Right renal pelvis (tissue), 4 donors: ENCODE measurements around the gene FIBCD1. TPM values are rescaled to one million over a fixed set of nuclear protein-coding genes. Genes with fewer than 3 reads are reported as not detected.
"Not testable (repeated sequence)": the region's sequence is repeated elsewhere in the genome, so short reads cannot be mapped to it uniquely, and the experiment has no call there.

ENCODE experiments used
- DNase-seq, 4 donors: peaks; one replicate each; pipeline ENCODE4 v3.0.0-alpha.2; 2013; ENCODE audit warnings: low read depth in 4 of 4, low spot score in 3 of 4, missing footprints in 1 of 4
- polyA plus RNA-seq, 4 donors: library from polyadenylated mRNA; unstranded; fragments of 120-200 nt; gene quantifications; one replicate each; pipeline ENCODE4 v1.2.1, GENCODE V29; 2013; ENCODE audit not compliant: insufficient read length in 4 of 4

FIBCD1 gene
- polyA plus RNA-seq, 4 donors: 0.17 to 0.60 (median 0.37) TPM

DNA sequence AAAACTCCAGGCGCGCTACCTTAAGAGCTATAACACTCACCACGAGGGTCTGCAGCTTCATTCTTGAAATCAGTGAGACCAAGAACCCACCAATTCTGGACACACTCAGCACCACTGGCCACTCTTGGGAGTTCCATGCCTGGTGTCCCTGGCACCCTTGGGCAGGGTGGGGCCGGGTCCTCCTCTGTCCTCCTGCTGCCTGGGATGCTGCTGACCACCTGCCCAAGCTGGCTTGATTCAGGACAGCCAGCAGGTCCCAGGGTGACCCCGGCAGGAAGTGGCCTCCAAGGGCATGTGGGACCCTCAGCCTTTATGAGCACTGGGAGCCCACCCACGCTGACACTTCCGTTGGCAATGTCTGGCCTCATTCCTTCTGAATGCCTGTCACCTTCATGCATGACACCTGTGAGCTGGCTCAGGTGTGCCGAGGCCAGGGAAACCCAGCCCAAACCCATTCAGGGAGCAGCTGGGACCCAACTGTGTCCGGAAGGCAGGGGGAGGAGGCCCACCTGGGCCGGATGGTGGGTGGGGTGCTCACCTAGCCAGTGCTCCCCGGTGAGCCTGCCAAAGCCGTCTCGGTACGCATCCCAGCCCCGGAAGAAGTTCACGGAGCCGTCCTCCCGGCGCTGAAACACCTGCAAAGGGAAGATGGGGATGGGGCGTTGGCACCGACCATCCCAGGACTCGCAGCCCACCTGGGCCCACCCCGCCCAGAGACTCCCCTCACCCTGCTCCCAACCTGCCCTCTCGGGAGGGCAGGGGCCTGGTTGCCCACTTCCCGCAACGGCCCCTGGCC, 27.6 kb downstream of the FIBCD1 start:
- DNase-seq: no peak

DNA sequence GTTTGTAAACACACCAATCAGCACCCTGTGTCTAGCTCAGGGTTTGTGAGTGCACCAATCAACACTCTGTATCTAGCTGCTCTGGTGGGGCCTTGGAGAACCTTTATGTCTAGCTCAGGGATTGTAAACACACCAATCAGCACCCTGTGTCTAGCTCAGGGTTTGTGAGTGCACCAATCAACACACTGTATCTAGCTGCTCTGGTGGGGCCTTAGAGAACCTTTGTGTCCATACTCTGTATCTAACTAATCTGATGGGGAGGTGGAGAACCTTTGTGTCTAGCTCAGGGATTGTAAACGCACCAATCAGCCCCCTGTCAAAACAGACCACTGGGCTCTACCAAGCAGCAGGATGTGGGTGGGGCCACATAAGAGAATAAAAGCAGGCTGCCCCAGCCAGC, 28.4 kb downstream of the FIBCD1 start:
- DNase-seq: not testable (repeated sequence)

DNA sequence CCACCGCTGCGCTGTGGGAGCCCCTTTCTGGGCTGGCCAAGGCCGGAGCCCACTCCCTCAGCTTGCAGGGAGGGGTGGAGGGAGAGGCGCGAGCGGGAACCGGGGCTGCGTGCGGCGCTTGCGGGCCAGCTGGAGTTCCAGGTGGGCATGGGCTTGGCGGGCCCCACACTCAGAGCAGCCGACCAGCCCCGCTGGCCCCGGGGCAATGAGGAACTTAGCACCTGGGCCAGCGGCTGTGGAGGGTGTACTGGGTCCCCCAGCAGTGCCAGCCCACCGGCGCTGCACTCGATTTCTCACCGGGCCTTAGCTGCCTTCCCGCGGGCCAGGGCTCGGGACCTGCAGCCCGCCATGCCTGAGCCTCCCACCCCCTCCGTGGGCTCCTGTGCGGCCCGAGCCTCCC, 29.0 kb downstream of the FIBCD1 start:
- DNase-seq: not testable (repeated sequence)

DNA sequence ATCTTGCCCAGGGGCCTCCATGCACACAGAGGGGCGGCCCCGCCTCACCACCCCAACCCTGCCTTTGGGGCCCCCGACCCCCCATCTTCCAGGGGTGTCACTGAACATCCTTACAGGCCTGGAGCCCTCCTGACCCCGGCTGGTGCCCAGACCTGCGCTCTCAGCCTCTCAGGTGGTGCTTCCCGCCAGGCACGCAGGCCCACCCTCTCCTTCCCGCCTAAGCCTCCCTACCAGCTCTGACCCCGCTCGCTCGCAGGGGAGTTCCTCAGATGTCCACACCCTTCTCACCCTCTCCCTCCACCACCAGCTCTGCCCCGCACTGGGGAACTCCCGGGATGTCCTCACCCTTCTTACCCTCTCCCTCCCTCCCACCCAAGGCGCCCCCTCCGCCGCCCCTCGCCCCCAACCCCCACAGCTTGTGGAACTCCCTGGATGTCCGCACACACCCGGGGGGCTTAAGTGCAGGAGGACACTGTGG, 30.1 kb downstream of the FIBCD1 start:
- DNase-seq: no peak

DNA sequence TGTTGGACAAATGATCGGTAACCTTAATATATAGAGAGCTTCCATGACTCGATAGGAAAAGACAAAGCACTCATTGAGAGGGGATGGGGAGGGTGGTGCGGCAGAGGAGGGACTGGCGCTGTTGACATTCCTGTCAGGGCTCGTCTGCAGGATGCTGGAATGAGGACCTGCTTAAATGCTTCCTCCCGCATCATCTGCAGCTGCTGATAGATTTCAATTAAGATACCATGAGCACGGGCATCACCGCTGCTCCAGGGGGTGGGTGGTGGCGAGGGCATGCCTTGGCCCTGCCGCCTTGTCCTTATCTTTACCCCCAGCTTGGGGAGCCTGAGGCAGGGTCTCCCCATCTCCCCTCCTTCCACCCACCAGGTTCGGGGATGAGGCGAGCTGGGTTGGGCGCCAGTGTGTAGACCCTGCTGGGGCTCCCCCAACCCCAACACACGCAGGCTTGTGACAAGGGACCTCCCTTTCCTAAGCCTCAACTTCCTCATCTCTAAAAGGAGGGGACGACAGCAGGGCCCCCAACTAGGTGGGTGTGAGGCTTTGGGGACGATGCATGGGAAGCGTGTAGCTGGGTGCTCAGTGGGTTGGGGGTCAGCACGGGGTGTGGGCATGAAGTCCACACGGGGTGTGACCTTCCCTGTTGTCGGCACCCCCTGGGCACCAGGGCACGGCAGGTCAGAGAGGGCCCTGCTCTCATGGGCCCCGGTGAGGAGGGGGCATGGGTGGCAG, 30.7 kb downstream of the FIBCD1 start:
- no peak for DNase-seq

DNA sequence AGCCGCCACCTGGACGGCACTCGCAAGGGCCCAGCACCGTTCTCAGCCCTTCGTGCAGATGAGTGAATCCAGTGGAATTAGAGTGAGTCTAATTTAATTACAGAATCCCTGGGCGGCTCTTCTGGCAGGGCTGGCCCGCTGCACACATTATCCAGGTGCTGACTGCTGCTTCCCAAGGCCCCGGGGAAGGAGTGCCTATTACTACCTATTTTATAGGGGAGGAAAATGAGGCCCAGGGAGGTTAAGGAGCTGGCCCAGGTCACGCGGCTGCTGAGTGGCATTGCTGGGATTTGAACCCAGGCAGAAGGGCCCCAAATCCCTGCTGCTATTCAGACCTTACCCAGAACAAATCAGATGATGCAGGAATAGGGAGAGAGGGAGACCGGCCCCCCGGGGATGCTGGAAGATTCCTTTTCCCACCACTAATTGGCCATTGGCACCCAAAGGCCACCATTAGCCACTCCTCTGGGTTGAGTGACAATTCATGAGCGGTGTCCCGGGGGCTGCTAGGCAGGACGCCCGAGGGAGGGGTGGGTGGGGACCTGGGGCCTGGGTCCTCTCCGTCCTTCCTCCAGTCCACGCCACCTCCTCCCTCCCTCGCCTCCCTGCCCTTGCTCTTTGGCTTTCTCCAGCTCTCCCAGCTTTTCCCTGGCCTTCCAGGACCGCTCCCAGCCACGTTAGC, 32.2 kb downstream of the FIBCD1 start:
- no peak for DNase-seq

DNA sequence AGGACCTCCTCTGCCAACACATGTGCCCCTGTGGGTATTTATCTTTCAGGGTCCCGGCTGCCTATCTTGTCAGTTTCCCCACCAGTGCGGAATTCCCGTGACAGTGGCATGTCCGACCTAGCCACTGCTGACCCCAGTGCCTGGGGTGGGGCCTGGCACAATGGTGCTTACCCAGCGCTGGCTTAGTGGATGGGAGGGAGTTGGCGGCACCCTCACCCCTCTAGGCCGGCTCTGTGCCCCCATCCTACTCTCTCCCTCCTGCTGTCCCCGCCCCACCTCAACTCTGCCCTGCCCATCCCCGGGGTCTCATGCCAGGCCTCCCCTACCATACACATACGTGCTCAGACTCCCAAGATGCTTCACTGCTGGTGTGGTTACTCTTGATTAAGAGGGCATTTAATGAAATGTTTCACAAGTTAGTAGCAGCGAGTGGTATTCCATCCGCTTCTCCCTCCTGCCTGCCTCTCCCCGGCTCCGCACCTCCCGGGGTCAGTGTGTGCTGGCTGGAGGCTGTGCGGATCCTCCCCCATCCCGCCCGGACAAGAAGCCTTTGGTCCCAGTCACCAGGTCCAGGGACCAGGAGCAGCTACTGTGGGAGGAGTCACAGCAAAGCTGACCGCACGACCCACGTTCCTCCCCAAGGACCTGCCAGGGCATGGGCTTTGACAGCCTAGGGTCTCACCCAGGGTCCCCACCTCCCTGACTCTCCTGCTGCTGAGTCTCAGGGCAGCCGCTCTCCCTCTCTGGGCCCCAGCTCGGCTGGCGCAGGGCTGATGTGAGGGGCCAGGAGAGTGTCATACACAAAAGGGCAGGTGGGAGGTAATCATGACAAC, 32.9 kb downstream of the FIBCD1 start:
- no peak for DNase-seq

DNA sequence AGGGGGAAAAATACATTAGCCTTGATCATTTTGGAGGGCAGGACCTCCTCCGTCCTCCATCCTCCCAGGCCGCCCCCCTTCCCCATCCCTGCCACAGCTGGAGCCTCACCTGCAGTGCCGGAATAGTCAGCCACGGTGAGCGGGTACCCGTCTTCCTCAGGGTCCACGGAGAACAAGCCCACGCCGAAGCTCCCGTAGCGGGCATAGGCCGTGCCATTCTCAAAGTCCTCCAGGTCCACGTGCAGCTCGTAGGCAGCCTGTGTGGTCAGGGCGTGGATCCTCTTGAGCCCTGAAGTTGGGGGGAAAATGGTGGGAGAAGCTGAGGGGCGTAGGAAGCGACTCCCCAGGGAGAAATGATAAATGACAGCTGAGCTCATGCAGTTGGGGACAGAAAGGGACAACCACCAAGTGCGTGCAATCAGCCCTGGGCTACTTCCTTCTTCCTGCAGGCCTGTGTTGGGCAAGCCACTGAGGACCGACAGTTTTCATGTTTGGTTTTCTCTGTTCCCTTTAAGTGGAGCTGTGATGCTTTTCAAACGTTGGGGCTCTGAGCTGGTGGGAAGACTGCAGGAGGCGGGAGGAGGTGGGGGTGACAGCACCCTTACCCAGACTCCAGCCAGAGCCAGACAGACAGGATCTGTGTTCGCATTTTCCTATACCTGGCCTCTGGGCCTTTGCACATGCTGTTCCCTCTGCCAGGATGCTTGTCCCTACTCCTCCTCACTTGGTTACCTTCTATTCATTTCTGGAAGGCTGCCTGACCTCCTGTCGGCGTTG, 33.7 kb downstream of the FIBCD1 start:
- no peak for DNase-seq

DNA sequence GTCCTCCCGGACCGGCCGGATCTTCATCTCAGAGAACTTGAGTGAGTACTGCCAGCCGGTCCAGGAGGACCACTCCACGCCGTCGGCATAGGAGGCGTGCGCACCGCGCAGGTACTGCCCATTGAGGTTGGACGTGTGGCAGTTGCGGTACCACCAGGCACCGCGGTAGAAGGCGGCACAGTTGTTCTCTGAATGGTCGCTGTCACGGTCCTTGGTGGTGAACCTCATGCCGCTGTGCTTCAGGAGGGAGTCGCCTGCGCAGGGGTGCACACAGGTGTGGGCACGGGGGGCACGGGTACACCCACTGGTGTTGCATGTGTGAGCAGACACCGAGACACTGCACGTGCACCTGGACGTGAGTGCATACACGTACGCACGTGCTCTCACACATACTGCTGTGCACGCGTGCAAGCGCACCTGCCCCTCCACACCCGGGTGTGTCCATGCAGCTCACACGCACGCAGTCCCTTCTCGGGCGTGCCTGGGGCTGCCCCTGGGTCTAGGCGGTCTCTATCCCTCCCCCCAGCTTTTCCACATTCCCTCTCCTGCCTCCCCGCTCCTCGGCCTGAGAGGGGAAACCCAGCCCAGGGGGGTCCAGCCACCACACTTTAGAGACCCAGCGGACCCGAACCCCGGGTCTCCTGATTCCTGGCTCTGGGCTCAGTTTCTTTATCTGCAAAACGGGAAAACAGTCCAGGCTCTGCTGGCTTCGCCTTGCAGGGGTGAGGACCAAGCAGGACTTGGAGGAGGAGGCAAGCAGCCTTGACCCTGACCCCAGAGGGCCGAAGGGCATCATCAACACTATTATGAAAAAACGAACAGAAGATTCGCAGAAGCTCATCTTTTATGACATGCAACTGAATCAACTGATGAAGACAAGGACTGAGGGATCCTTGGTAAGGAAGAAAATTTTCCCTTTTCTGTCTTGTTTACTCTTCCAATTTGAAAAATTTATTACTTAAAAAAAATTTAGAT, 34.7 kb downstream of the FIBCD1 start:
- no peak for DNase-seq

DNA sequence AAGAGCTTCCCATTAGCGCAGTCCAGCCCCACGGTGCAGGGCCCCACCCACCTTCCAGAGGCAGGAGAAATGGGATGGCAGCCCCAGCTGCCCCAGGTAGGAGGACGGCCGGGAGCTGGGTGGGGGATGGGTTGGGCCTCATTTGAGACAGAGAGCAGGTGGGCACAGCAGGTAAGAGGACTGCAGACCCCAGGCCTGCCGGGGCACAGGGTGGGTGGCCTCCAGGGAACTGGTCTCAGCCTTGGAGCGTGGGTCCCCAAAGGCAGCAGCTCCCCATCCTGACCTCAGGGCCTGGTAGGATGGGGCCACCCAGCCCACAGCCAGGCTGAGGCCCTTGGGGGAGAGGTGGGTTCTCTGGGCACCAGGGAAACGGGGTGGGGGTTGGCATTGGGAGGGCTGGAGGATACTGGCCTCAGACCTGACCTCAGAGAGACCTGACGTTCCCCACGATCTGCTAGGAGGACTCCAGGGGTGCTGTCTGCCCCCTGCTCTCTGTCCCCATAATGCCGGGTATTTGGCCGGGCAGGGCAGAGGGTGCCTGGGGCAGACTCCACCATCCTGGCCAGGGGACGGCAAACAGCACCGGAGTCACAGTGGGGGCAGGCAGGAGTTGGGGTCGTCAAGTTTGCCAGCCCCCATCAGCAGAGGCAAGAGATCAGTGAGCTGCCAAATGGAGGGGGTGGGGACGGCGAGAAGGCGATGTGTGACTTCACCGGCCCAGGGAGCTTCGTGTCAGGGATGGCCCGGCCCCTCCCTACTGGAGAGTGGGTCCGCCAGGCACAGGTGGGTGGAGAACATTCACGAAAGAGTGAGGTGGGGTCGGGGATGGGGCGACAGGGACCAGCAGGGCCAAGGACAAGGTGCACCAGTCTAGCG, 35.6 kb downstream of the FIBCD1 start:
- no peak for DNase-seq

DNA sequence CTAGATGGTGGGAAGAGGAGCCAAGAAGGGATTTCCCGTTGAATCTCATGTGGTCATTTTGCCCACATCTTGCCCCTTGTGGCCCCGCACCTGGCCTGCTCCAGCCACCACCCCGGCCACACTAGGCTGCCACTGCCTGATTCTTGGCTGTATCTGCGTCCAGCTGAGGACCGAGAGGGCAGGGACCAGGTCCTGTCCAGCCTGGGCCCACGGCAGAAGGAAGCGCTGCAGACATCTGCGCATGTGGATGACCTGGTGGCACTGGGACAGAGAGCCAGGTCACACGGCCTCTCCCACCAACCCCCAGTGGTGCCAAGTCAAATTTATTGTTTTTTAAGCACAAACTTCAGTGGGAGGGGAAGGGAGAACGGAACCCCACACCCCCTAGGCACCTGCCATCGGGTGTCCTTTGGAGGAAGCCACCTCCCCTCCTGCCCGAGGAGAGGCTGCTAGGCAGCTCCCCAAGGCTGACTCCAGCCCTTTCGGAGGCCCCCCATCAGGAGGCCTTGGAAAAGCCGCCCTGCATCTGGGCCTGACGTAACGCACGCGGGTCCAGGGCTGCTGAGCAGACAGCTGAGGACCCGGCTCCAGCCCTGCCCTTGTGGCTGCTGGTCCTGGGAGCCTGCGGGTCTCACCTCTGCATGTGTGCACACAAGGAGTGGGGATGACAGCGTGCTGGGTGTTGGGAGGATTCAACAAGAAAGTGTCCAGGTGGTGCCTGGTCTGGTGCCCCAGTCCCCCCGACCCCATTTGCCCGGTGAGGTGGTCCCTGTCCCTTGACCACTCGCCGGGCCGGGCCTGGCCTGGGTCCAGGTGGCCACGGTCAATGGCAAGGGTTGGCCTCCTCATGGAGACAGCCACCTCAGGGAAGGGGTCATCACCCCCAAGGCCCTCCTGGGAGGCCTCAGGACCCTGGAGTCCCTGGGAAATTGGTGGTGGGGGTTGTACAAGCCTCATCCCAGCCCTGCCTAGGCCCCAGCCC, 36.6 kb downstream of the FIBCD1 start:
- DNase-seq: no peak

DNA sequence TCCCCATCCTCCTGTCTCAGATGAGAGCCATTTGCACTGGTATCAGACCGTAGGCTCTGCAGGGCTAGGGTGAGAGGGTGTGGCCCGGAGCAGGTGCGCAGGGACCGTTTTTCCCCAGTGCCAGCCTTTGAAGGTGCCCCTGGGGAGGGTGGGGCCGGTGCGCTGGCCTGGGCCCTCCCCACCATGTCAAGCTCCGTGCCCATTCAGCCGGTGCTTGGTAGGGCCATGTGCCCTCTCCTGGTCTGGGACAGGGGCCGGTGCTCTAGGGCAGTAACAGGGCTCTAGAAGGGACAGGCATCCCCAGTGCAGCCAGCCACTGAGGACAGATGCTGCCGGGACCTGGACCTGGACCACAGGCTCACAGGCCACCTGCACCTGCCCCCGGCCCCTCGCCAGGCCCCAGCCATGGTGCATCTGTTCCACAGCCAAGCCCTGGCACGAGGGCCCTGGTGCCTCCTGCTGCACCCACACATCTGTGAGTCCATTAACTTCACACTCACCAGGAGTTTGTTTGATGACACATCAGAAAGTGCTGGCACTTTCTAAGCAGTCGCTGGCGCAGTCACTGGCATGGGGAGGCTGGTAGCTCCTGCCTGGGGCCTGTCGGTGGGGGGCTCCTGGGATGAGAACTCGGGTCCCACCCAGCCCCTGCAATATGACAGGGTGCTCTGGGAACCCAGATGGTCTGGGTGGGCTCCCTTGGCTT, 37.4 kb downstream of the FIBCD1 start:
- DNase-seq: no peak

DNA sequence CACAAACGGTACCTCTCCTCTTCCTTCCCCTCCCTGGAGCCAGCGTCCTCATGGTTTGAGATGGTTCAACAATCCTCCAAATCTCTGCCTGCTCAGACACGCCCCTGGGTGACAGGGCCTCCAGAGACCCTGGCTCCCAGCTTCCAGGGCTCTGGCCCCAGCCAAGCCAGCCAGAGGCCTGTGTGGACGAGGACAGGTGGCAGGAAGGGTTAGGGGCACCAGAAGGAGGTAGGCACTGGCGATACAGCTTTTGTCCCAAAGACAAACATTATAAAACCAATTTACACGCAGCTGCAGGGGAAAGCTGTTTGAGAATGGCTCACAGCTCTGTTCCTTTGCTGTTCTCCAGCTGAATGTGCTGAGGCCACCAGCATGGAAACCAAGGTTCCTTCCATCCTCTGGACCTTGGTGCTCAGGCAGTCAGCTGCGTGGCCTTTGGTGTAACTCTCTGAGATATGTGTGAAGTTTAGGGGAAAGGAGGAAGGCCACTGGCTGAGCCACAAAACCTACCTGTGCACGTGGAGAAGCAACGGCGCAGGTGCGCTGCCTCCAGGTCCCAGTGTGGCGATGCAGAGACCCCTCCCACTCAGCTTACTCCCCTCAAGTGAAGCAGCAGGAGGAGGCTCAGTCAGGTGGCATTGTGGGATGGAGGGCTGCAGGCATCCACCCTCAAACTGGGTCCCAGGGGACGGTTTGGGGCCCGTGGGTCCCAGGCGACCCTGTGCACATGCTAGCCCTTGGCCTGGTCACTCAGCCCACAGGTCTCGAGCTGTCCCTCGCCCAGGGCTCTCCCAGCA, 38.1 kb downstream of the FIBCD1 start:
- no peak for DNase-seq

DNA sequence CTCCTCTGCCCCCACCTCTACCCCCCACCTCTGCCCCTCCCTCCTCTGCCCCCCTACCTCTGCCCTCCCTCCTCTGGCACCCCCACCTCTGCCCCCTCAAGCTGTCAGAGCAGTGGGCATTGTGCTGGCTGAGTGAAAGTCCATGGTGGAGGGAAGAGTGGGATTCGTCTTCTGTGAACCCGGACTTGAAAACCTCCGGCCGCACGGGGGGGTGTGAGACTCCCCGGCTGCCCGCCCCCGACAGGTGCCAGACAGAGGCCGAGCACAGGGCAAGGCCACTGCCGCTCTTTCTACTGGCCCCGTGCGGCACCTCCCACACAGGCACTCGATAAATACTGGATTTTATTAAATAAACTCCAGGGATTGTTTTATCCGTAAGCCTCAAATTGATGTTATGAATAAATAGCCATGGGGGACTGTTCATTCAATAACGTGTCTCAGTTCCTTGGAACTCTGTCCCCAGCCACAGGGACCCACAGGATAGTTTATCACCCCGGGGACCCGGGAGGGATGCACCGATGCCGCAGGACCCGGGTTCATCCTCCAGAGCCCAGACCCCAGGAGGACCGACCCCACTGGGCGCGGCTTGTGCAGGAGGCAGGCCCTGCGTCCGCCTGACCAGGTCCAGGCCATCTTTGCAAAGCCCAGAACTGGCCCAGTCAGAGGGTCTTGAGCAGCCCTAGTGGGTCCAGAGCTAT, 39.8 kb downstream of the FIBCD1 start:
- no peak for DNase-seq

DNA sequence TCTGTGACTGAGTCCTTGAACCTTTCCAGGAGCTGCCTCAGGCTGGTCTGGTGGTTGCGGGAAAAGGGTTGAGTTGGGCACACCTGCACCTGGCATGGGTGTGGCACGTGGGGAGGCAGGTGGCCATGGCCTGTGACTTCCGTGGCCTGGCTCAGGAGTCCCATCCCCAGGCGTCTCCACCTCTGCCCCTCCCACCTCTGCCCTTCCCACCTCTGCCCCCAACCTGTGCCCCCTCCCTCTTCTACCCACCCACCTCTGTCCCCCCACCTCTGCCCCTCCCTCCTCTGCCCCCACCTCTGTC, 40.5 kb downstream of the FIBCD1 start:
- no peak for DNase-seq
